ENCODE results near the gene CAP2.
"Not testable (repeated sequence)": the region's sequence is repeated elsewhere in the genome, so short reads cannot be mapped to it uniquely, and the experiment has no call there.

The CAP2 gene

DNA sequence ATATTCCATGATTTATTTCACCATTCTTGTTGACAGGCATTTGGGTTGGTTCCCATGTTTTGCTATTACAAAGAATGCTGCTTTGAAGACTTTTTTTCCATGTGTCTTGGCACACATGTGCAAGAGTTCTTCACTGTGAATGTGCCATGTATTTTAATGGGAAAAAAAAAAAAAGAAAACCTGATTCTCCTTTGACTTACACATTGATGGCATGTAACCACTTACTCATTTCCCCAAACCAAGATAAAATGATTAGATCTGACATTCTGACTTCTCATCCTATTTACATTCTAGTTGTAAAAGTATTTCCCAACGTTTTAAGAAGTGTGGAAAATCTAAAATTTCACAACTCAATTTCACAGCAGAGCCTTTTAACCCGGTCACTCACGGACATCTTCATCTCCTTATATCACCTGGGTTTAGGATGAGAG is 4.4 kb downstream of the CAP2 start:
- FAIRE-seq = peak; percentile 29

- FAIRE-seq = not testable (repeated sequence)
Measured at GRCh38 chr6:17405181-17405943, 12.0 kb downstream of the CAP2 start.

DNA sequence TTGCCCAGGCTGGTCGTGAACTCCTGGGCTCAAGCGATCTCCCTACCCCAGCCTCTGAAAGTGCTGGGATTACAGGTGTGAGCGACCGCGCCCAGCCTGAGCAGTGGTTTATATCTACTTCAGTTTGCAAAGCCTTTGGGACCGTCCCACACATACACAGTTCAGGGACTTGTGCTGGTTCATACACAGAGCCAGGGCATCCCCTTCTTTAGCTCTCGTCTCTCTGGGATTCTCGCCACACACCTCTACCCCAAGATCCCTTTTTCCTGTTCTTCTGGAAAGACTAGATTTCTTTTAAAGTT is 12.5 kb downstream of the CAP2 start:
- no peak for FAIRE-seq

GRCh38 chr6:17408081-17408480 is 14.7 kb downstream of the CAP2 start:
- FAIRE-seq = no peak

- FAIRE-seq = no peak
Measured at GRCh38 chr6:17410281-17410680, 16.9 kb downstream of the CAP2 start.

DNA sequence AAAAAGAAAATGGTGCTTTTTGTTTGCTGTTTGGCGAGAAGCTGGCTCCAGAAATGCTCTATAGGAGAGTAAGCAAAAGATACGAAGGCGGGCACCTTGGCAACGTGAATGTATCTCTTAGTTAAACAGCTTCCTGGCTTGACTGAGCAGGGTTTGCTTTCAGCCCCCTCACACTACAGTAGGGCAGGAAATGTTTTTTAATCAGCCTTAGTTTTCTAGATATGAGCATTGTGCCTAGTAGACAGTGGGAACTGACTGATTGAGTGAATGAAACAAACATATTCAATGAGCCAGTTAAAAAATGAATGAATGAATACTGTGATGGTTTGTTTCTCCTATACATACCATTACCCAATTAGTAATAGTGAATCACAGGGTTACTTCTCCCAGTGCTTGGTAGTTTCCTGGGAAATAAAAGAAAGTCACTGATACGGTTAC is 19.9 kb downstream of the CAP2 start:
- no peak for FAIRE-seq

GRCh38 chr6:17414395-17414794 is 21.0 kb downstream of the CAP2 start:
- FAIRE-seq = not testable (repeated sequence)

- no peak for FAIRE-seq
Measured at GRCh38 chr6:17415321-17415720, 21.9 kb downstream of the CAP2 start.

DNA sequence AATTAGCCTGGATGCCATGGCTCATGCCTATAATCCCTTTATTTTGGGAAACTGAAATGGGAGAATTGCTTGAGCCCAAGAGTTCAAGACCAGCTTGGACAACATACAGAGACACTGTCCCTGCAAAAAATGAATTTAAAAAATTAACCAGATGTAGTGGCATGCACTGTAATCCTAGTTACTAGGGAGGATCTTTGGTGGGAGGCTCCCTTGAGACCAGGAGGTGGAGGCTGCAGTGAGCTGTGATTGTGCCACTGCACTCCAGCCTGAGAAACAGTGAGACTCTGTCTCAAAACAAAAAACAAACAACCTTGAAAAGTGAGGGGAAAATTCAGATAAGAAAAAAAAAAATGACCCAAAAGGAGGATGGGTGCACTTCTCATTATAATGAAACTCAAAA is 23.4 kb downstream of the CAP2 start:
- no peak for FAIRE-seq

DNA sequence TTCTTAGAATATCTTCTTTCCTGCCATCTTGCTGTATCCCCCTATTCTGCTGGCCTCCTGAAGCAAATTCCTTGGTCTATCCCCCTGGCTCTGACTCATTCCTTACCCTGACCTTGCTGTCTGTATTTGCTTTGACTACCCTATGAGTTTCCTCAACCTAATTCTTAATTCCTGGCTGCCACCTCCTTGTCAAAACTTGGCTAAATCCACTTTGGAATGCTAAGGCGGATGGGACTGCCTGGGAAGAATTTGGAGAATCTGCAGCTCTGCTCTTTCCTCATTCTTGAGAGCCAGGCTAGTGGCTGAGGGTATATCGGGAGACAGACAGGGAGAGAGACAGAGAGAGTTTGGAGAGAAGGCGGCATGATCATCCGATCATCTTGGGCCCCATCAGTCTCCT is 24.4 kb downstream of the CAP2 start:
- no peak for FAIRE-seq

DNA sequence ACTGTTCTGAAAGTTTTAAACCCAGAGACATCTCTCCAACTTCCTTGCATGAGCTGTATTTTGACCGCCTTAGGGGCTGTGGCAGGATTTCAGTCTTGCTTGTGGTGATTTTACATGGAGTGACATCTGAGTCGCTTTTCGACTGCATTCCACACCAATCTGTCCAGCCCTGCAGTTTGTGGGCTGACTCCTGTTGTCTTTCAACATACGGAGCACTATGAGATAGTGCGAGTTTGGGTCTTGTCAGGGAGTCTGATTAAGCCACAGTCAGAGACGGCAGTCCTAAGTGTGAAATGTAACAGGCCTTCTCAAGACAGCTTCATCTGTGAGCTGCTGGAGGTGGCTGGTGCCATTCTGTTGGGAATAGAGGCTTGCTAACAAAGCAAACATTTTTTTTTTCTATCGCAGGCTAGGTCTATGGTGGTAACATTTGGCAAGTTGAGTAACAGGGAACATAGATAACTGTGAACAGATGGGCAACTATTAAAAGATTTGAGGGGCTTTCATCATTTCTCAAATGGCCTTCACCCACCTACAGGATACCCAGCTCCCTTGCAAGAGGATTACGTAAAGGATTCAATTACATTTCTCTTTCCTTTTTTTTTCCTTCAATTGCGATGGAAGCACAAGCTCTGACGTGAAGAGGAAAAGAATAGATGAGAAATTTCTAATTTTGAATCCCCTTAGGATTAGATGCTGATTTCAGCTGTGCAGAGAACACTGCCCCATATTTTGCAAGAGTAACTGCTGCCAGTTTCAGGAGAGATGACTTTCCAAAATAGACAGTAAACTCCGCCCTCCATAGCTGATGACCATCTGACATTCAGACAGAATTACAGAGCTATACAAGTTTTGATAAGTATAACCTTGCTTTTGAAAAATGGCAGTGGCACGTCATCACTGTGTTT is 25.1 kb downstream of the CAP2 start:
- FAIRE-seq = no peak

GRCh38 chr6:17419189-17419575 is 25.8 kb downstream of the CAP2 start:
- no peak for FAIRE-seq

- no peak for FAIRE-seq
Measured at GRCh38 chr6:17420368-17420767, 27.0 kb downstream of the CAP2 start.

DNA sequence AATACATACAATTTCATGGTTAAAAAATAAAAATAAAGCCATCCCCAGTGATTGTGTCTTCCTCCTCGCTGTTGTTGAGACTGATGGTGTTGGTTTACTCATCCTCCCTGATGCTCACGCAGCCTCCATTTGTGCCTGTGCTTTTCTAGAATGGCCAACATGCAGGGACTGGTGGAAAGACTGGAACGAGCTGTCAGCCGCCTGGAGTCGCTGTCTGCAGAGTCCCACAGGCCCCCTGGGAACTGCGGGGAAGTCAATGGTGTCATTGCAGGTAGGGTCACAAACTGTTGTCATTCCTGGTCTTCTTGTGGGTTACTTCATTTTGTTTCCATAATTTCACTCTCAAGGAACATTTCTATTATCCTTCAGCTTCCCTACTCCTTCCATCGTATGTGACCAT is 28.0 kb downstream of the CAP2 start:
- FAIRE-seq = no peak

GRCh38 chr6:17423026-17423425 is 29.6 kb downstream of the CAP2 start:
- no peak for FAIRE-seq

DNA sequence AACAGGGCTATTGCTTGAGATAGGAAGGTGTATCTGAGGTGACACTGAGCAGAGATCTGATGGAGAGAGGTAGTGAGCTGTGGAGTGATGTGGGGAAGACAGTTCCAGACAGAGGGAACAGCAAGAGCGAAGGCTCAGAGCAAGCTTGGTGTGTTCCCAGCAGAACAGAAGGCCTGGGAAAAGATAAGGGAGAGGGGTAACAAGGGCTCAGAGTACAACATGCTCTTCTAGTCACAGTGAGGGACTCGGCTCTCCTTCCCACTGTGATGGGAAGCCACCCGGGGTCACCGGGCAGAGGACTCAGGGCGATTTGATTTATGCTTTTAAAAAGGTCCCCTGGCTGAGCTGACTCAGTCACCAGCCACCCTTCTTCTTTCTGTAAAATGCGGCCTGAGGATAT is 33.7 kb downstream of the CAP2 start:
- no peak for FAIRE-seq

DNA sequence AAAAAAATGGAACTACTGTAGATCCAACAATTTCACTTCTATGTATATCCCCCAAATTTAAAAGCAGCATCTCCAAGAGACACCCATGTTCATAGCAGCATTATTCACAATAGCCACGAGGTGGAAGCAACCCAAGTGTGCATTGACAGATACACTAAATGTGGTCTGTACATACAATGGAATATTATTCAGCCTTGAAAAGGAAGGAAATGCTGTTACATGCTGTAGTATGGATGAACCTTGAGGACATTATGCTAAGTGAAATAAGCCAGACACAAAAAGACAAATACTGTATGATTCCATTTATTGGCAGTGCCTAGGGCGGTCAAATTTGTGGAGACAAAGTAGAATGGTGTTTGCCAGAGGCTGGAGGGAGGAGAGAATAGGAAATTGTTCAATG is 34.2 kb downstream of the CAP2 start:
- FAIRE-seq = no peak

DNA sequence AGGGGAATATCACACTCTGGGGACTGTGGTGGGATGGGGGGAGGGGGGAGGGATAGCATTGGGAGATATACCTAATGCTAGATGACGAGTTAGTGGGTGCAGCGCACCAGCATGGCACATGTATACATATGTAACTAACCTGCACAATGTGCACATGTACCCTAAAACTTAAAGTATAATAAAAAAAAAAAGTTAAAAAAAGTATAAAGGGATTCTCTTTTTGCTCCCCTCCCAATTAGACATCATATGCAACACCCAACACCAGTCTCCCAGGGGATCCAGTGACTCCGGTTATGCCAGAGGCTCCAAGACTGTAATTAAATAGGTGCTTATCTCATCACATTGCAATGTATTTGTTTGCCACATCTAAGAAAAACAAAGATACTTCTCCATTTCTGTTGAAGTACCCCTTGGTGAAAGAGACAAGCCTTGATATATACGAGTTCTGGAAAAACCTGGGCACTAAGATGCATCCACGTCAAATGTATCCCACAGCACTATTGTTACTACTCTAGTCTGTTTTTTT is 35.3 kb downstream of the CAP2 start:
- not testable (repeated sequence) for FAIRE-seq

GRCh38 chr6:17429383-17430061 is 36.1 kb downstream of the CAP2 start:
- FAIRE-seq = no peak

GRCh38 chr6:17431581-17431980 is 38.2 kb downstream of the CAP2 start:
- FAIRE-seq = no peak

DNA sequence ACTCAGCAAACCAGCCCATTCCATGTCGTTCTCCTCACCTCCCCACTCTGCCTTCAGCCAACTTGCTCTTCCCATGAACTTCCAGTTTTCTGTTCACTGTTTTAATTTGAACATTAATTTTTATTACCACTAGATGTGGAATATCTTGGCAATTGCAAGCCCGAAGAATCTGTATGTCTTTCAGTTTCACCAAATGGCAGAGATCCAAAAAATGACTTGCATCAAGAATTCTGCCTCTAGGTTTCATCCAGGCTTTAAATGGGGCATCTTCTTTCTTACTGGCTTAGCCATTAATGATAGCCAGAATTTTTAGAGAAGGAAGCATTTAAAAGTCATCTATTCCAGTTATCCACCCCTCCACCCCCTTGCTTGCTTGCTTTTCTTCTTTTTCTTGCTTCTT is 39.0 kb downstream of the CAP2 start:
- no peak for FAIRE-seq

GRCh38 chr6:17439243-17439993 is 46.0 kb downstream of the CAP2 start:
- FAIRE-seq = no peak

DNA sequence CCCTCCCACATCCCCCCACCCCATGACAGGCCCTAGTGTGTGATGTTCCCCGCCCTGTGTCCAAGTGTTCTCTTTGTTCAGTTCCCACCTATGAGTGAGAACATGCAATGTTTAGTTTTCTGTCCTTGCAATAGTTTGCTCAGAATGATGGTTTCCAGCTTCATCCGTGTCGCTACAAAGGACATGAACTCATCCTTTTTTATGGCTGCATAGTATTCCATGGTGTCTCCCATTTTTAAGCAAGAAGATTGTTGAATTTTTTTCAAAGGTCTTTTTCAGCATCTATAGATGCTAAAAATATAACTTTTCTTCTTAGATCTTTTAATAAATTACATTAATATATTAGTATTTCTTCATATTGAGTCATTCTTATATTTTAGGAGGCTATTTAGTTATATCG is 47.4 kb downstream of the CAP2 start:
- FAIRE-seq = not testable (repeated sequence)

All from endometrium (tissue), 2 donors.